HG03095 (cell line): ENCODE data around the gene HOXC12.

ENCODE experiments used
- ATAC-seq: cut with Tn5 transposase; IDR thresholded peaks from one replicate; pipeline ENCODE4 v1.9.1; 2021; ENCODE audit warnings: moderate library complexity; ENCODE audit not compliant: unreplicated experiment

The HOXC12 gene

GRCh38 chr12:53971129-53971528 lies 16.4 kb downstream of the HOXC12 start:
- no peak for ATAC-seq

GRCh38 chr12:53971686-53972085 lies 17.0 kb downstream of the HOXC12 start:
- ATAC-seq, result no peak

DNA sequence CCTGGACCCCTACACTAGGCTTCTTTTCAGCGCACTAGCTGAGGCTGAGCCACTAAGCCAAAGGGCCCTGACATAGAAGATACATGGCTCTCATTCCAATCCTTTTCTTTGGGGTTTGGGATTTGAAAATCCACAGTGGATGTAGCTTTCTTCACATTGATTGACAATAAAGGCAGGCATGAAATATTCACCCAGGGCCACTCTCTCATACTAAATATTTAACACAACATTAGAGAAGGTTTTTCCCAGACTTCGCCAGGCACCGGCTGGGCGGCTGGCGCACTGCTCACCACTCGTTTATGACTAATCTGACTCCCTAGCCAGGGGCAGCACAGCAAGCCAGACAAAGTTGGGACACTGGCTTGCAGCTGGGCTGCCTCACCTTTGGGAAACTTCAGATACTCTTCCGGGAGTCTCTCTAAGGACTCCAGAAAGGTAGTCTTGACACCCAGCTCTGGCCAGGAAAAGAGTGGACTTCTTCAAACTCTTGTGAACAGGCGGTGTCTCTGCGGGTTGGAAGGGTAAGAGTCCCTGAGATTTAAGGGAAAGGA lies 17.5 kb downstream of the HOXC12 start:
- no peak for ATAC-seq

DNA sequence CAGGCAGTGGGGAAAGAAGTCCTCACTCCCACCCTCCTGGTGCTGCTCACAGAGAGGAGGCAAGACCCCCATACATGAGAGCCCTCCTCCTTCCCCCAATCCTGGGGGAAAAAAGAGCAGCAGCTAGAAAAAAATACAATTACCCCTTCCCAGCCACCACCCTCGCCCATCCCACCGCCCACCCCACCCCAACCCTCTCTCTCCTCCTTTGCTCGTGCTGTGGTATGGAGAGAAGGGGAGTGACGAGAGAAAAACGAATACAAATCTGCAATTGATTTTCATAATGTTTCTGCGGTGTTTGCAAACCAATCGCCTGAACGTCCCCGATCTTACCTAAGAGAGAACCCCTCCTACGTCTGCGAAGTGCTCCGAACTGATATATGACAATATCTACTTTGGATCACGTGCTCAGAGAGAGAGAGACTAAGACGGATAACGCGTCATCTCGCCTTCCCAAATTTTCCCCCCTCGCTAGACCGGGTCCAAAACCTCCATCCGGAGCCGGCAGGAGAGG lies 18.1 kb downstream of the HOXC12 start, which contains the start of gene HOXC11:
HOXC11 (plus strand) TSS at position 405 of the 514 bp plus-strand sequence. CDS start 116 bp downstream, outside the sequence.
- no peak for ATAC-seq

- no peak for ATAC-seq
Measured at GRCh38 chr12:53973236-53974042, 18.7 kb downstream of the HOXC12 start.

GRCh38 chr12:53974084-53975063 lies 19.7 kb downstream of the HOXC12 start, which contains the start of gene HOTAIR:
Gene HOTAIR (minus strand): TSS chr12:53974954.
- ATAC-seq, result no peak

- no peak for ATAC-seq
Measured at GRCh38 chr12:53975064-53975471, 20.4 kb downstream of the HOXC12 start.

GRCh38 chr12:53975479-53976152 lies 20.9 kb downstream of the HOXC12 start:
- no peak for ATAC-seq

DNA sequence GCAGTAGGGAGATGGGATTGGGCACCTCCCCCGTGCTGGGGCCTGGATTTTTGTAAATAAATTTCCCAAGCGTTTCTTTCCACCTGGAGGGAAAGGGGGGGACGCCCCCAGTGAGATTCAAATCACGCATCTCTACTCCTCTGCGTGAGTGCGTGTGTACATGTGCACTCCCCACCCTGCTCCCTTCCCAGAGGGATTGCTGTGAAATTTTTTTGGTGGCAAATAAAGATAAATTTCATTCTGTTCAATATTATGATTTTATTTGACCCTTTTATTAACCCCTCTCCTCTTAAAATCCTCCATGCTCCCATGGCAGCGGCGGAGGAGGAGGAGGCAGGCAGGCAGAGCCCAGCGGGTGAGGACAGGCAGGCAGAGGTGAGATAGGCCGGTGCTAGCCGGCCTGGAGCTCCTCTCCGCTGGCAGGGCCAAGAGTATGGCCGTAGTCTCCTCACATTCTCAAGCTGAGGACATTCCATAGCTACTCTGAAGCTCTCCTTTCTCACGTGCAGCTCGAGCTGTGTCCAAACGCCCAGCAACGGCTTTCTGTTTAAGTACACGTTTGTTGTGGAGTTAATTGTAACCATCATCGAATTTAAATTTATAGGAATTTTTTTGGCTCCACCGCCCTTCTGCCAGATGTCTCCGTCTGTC lies 21.6 kb downstream of the HOXC12 start:
- no peak for ATAC-seq

DNA sequence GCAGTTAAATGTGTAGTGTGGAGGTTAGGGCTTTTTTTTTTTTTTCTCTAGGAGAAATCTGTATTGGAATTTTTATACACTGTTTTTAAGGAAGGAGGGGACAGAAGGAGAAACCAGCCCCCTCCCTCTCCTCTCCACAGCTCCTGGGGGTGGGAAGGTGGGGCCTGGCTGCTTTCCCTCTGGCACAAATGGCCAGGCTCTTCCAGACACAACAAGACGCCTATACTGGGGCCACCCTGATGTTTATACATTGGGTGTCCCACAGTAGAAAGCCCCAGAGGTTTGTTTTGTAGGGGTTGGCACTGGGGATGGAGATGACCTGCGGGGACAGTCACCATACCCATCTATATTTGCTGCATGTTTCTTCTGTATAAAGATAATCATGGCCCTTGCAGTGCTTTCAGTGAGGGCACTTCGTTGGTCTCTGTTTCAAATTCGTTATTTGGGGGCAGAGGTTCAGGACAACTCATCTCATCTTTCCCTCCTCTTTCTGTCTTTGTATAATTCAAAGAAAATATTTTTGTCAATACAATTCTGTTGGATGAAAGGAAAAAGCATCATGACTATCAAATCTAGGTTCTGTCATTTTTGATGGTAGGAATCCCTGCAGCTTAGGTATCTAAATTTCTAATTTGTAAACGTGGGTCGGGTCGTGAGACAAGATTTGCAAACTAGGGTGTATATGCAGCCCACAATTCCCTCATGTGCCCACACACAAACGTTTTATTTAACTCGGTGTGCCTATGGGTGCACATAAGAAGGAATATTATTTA lies 22.3 kb downstream of the HOXC12 start:
- no peak for ATAC-seq

DNA sequence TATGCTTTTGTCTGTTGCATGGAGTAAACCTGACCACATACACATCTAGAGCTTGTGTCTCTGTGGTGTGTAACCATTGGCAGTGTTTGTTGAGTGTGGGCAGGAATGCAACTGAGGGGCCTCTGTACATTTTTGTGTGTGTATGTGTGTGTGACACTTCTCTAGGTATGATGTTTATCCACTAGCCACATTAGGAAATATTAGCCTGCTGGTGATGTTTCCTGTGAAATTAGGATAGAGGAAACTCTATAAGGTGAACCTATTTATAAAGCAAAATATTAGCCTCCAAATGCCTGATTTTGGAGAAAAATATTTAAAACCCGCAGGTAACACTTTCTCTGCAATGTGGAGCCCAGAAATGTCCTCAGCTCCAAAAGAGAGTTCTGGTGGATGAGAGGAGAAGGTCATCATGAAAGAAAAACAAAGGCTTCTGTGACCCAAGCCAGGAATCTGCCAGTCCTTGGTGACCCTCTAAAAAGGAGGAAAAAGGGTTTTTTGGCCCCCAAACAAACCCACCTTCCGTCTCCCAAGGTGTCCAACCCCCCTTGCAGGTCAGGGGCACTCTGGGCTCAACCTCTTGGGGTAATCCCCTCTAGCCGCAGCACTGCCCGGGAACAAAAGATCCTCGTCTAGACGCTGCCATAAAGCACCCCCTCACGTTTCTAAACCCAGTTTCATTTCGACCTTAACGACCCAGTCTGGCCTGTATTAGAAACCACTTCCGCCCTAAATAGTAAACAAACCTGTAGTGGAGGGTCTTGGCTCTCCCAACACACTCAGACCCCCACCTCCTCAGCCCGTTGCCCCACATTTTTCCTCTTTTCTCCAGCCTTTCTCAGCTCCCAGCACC lies 23.1 kb downstream of the HOXC12 start:
- ATAC-seq, result no peak

DNA sequence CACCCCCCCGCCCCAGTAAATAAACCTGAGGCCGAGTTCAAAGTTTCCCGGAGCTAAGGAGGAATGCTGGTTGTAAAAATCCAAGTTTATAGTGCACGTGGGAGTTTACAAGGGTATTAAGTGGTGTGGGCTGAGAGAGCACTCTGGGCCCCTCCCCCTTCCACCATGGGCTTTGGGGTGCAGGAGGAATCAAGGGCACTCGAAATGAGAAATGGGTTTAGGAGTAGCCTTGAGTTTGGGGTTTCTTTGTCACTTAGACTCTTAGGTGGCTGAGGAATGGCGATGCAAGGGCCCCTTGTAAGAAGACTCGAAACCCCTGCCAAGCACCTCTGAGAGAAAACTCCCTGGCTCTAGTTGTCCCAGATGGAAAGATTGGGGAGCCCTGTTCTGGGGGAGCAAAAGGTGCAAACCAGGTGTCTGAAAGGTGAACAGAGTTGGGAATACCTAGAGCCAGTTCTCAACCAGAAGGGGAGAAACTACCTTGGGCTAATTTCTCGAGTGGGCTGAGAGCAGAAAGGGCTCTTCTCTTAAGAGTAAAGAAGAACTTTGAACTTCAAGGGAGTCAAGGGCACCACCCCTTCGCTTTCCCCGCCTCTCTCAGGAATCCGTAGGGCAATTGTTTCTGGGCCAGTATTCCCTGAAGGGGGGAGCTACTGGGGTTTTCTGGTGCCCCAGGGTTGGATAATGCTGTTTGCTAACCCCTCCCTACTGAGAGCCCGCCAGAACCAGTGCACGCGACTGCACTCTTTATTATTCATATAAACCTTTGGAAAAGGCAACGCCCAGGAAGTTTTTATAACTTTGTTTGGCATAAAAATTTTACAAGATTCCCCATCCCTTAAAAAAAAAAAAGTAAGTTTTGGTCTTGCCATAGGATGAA lies 24.0 kb downstream of the HOXC12 start:
- ATAC-seq, result no peak

DNA sequence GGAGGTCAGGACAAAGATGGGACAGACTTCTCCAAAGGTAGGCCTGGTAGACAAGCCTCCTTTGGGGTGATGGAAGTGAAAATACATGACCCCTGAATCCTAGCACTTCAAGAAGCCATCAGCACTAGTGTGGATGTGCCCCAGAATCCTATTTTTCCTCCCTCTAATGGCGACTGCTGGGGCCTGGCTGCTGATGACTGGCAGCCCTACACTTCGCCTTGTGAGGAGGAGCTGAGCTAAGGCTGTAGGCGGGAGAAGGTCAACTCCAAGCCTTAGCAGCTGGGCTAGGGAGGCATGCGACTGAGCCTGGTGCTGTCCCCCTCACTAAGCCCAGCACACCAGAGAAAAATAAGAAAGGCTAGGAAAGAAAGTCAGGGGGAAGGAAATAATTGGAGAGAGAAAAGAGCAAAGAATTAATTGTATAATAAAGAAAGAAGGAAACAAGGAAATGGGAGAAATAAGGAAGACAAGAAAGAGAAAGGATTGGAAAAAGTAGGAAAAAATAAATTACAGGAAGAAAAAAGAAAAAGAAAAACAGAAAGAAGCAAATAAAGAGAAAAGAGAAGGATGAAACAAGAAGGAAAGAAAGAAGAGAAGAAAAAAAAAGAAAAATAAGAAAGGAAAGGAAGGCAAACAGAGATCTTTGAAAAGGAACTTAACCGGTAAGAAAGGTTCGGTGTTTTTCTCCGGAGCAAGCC lies 25.6 kb downstream of the HOXC12 start:
- no peak for ATAC-seq

- ATAC-seq, result no peak
Measured at GRCh38 chr12:53980802-53981496, 26.2 kb downstream of the HOXC12 start.

- no peak for ATAC-seq
Measured at GRCh38 chr12:53981634-53982565, 27.2 kb downstream of the HOXC12 start.
